Measurements from ENCODE around the gene C9orf72. TPM values are rescaled to one million over a fixed set of nuclear protein-coding genes. Genes with fewer than 3 reads are reported as not detected.

Gene C9orf72
- total RNA-seq, 4 donors from 2014 or later, result 7.9 to 31.0 (median 15.0) TPM

- Histone ChIP-seq H3K36me3 (peaks cover 0 to 7% (median 0%) of the 10 kb centered on the region in 4 donors), H3K27me3 (no peaks in the 10 kb centered on the region), H3K4me3 (no peak overlapping the region), H3K9me3 (no peaks in the 10 kb centered on the region), H3K27ac (peak overlapping the region; percentile 81 to 87 (median 83)), H3K4me1 (peaks cover 14 to 42% (median 27%) of the 10 kb centered on the region in 4 donors)
- intact Hi-C loops (cut with DNase I; ENCODE audit: low total_unique reads), result loop anchor here (10.0 kb wide), 1 partner anchor 505 kb away; no protein-coding TSS in a partner anchor
- peak; percentile 15 for DNase-seq
- in situ Hi-C loops (cut with MboI; ENCODE audit: low pct_ligation_motif_present in 1 of 4, low pct_unique_long_range_greater_than_20kb in 1 of 4, low sequenced_read_pairs in 3 of 4), result loop anchor here in 3 of 4 donors (10.0 to 25.0 kb wide), 3 partner anchors 205 to 502 kb away; partner anchors contain the start of gene TEK (in 1 of the 3)
- 60 to 66% methylated on average over 5 of the region's 5 CpGs for WGBS, 2 donors (ENCODE audit: low coverage in 1 of 2)
- TF ChIP-seq CTCF (IDR thresholded peaks at IDR 0.05), result no peak
- no peak for TF ChIP-seq POLR2A (IDR thresholded peaks at IDR 0.05)
- peak; percentile 71 to 93 (median 88) for TF ChIP-seq POLR2AphosphoS5 (IDR thresholded peaks at IDR 0.05)
- peak; percentile 97 for TF ChIP-seq EP300 (IDR thresholded peaks at IDR 0.05; ENCODE audit: low read depth)
Observed at GRCh38 chr9:27539479-27540441, 33.5 kb downstream of the C9orf72 start.

- Histone ChIP-seq H3K9me3 (no peaks in the 10 kb centered on the region), H3K36me3 (peaks cover 0 to 7% (median 0%) of the 10 kb centered on the region in 4 donors), H3K27ac (peak overlapping the region; percentile 81 to 87 (median 83)), H3K4me1 (peaks cover 18 to 54% (median 27%) of the 10 kb centered on the region in 4 donors), H3K4me3 (no peak overlapping the region), H3K27me3 (no peaks in the 10 kb centered on the region)
- no peak for DNase-seq
- TF ChIP-seq POLR2A (IDR thresholded peaks at IDR 0.05) (no peak), CTCF (IDR thresholded peaks at IDR 0.05) (no peak), EP300 (IDR thresholded peaks at IDR 0.05; ENCODE audit: low read depth) (no peak), POLR2AphosphoS5 (IDR thresholded peaks at IDR 0.05) (no peak)
- intact Hi-C loops (cut with DNase I; ENCODE audit: low total_unique reads), result no loop called here
- in situ Hi-C loops (cut with MboI; ENCODE audit: low pct_ligation_motif_present in 1 of 4, low pct_unique_long_range_greater_than_20kb in 1 of 4, low sequenced_read_pairs in 3 of 4), result loop anchor here in 2 of 4 donors (25.0 kb wide), 2 partner anchors 426 to 501 kb away; partner anchors contain the start of gene TEK (in 1 of the 2)
- WGBS, 2 donors (ENCODE audit: low coverage in 1 of 2), result 56 to 69% methylated on average over 3 of the region's 3 CpGs
Observed at GRCh38 chr9:27538647-27539046, 34.6 kb downstream of the C9orf72 start.

DNA sequence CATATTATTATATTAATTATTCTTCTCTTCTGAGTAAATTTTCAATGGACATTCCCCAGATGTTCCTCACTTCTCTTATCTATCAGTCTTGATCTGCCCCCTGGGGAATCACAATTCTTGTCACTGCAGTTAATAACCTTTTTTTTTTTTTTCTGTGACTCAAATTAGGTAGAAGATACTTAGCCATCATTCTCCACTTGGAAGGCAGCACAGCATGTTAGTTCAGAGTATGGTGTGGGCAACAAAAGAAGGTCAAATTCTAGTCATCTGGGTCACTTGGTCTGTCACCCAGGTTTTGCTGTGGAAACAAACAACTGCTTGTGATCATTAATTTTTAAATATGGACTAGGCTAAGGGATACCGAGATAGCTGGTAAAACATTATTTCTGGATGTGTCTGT, 35.5 kb downstream of the C9orf72 start:
- H3K27me3 ChIP-seq, result no peaks in the 10 kb centered on the region
- H3K4me3 ChIP-seq, result no peak overlapping the region
- in situ Hi-C loops (cut with MboI; ENCODE audit: low pct_ligation_motif_present in 1 of 4, low pct_unique_long_range_greater_than_20kb in 1 of 4, low sequenced_read_pairs in 3 of 4) (loop anchor here in 2 of 4 donors (25.0 kb wide), 2 partner anchors 425 to 500 kb away; partner anchors contain the start of gene TEK (in 1 of the 2)), intact Hi-C loops (cut with DNase I; ENCODE audit: low total_unique reads) (no loop called here)
- no peak for DNase-seq
- peaks cover 18 to 58% (median 29%) of the 10 kb centered on the region in 4 donors for H3K4me1 ChIP-seq
- peak overlapping the region in 2 of 4 donors; percentile 84 to 87 for H3K27ac ChIP-seq
- H3K9me3 ChIP-seq, result no peaks in the 10 kb centered on the region
- TF ChIP-seq POLR2AphosphoS5 (IDR thresholded peaks at IDR 0.05), result no peak
- TF ChIP-seq POLR2A (IDR thresholded peaks at IDR 0.05), result no peak
- TF ChIP-seq CTCF (IDR thresholded peaks at IDR 0.05), result no peak
- no peak for TF ChIP-seq EP300 (IDR thresholded peaks at IDR 0.05; ENCODE audit: low read depth)
- WGBS, 2 donors (ENCODE audit: low coverage in 1 of 2), result 91 to 92% methylated on average over 1 of the region's 1 CpG
- peaks cover 0 to under 1% (median 0%) of the 10 kb centered on the region in 4 donors for H3K36me3 ChIP-seq

GRCh38 chr9:27537027-27537435, 36.2 kb downstream of the C9orf72 start:
- Histone ChIP-seq H3K9me3 (no peaks in the 10 kb centered on the region), H3K36me3 (no peaks in the 10 kb centered on the region), H3K4me1 (peaks cover 18 to 64% (median 29%) of the 10 kb centered on the region in 4 donors), H3K27ac (peak overlapping the region in 1 of 4 donors; percentile 32), H3K4me3 (no peak overlapping the region), H3K27me3 (no peaks in the 10 kb centered on the region)
- DNase-seq, result no peak
- TF ChIP-seq POLR2AphosphoS5 (IDR thresholded peaks at IDR 0.05) (no peak), POLR2A (IDR thresholded peaks at IDR 0.05) (no peak), EP300 (IDR thresholded peaks at IDR 0.05; ENCODE audit: low read depth) (no peak), CTCF (IDR thresholded peaks at IDR 0.05) (no peak)
- intact Hi-C loops (cut with DNase I; ENCODE audit: low total_unique reads) (no loop called here), in situ Hi-C loops (cut with MboI; ENCODE audit: low pct_ligation_motif_present in 1 of 4, low pct_unique_long_range_greater_than_20kb in 1 of 4, low sequenced_read_pairs in 3 of 4) (loop anchor here in 2 of 4 donors (25.0 kb wide), 2 partner anchors 425 to 500 kb away; partner anchors contain the start of gene TEK (in 1 of the 2))
- 64 to 75% methylated on average over 3 to 7 of the region's 7 CpGs for WGBS, 2 donors (ENCODE audit: low coverage in 1 of 2)
